ENCODE measurements around the gene TSHZ2.

The TSHZ2 gene

DNA sequence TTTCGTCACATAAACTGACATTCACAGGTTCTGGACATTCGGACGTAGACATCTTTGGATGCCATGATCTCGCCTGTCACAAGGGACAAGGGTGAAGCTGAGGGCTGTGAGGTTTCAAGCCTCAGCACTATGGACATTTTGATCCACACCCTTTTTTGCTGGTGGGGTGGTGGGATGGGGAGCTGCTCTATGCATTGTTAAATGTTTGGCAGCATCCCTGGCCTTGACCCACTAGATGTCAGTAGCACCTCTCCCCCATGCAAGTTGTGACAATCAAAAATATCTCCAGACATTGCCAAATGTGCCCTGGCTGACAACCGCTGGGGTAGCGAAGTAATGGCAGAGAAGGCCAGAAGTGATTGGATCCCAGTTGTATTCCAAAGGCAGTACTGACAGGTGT lies 229.4 kb downstream of the TSHZ2 start:
- DNase-seq (ENCODE audit: low spot score), result no peak

DNA sequence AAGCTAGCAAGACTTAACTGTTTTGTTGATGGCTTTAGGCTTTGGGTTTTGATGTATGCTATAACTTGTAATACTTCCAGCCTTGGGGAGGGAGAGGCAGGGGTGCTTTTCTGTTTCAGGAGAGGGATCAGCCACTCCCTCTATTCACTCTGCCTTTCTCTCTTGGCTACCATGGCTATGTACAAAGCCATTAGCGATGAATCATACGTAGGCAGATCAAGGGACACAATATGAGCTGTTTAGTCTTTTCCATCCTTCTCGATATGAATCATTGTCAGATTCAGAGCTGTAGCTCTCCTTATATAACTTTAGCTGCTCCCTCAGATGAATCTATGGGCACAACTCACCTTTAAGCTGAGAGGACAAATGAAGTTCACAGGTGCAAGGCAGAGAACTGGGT lies 230.6 kb downstream of the TSHZ2 start:
- DNase-seq (ENCODE audit: low spot score), result no peak

DNA sequence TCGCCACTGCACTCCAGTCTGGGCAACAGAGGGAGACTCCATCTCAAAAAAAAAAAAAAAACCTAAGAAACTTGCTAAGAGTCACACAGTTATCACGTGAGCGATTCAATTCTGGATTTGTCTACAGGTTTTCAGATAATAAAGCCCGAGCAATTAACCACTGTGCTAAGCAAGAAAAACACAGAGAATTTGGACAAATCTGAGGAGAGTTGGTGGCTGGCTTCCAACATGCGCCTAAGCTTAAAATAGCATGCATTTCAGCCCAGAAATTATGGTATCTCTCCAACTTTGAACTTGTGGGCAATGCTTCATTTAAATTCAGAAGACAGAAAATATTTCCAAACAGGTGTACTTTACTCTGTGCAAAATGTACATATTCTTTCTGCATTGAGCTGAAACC lies 232.9 kb downstream of the TSHZ2 start:
- no peak for DNase-seq (ENCODE audit: low spot score)

DNA sequence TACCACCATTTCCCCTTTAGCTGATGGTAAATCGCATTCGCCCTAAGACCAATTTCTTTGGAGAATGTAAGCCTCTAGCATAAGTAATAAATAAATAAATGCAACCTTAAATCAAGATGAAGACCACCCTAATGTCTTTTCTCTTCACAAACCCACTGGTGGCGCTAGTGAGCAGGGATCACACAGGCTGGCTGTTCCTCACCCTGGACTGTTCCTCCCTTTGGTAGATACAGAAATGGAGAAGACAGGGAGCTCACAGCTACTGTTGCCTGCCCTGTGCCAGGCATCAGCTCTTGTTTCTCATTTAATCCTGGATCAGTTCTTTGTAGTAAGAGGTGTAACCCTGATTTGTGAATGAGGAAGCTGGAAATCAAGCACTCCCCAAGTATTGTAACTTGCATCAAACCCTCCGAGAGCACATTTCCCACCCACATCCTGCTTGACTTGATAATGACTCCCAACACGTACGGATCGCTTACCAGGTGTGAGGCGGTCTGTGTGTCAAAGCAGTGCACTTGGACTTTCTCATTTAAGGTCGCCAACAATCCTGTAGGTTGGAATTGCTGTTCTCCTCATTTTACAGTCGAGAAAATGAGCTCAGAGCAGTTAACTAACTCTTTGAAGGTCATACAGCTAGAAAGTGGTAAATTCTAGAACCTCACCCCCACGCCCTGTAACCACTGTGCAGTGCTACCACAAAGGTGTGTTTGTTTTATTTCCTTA lies 236.1 kb downstream of the TSHZ2 start:
- no peak for DNase-seq (ENCODE audit: low spot score)

DNA sequence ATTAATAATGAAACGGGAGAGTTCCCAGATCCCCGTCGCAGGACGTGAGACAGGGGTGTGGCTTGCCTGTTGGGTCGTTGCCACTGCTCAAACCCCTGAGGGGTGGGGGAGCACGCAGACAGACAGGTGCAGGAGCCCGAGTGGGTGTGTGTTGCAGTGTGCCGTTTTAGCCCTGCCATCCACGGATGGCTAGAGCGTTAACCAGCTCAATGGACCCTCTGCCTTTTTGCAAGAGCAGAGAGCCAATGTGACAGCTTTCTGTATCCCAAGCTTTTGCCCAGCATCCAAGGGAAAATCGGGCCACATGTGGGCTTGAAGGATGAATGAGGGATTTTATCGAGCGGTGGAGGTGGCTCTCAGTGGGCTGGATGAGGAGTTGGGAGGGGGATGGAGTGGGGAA lies 237.9 kb downstream of the TSHZ2 start:
- no peak for DNase-seq (ENCODE audit: low spot score)

DNA sequence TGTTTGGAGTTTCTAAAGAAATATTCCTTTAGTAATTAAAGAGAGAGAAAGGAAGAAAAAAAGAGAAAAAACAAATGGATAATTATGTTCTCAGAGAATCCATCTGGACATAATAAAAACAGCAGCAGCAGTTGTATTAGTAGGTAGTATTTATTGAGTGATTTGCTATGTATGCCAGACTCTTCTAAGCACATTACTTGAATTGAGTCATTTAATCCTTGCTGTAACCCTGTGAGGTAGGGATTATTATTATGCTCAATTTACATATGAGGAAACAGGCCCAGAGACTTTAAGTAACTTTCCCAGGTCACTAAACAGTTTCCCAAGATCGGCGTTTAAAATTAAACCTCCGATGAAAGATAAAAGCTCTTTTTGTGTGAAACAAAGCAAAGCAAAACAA lies 238.8 kb downstream of the TSHZ2 start:
- no peak for DNase-seq (ENCODE audit: low spot score)

DNA sequence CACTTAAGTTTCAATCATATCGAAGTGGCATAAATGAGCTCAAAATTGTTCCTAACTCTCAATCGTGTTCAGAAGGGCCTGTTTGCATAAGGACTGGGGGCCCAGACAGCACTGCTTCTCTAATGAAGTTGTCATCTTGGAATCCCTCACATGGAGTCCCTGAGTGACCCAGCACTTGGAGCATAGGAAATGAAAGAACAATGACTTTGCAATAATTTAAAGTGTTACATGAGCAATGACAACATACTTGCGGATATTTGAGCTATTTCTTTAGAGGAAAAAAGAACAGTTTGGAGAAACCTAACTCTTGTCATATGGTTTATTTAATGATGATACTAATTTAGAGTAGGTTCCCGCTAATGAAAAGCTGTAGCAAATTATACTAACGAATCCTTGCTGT lies 239.9 kb downstream of the TSHZ2 start:
- DNase-seq (ENCODE audit: low spot score), result no peak

DNA sequence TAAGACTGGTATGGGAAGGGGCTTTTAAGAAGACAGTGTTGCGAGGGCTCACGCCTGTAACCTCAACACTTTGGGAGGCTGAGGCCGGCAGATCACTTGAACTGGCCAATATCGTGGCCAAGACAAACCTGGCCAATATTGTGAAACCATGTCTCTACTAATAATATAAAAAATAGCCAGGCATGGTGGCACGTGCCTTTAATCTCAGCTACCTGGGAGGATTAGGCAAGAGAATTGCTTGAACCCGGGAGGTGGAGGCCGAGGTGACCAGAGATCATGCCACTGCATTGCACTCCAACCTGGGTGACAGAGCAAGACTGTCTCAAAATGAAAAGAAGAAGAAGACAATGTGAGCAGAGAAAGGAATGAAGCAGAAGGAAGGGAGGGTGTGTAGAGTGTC lies 242.2 kb downstream of the TSHZ2 start:
- DNase-seq (ENCODE audit: low spot score), result no peak

DNA sequence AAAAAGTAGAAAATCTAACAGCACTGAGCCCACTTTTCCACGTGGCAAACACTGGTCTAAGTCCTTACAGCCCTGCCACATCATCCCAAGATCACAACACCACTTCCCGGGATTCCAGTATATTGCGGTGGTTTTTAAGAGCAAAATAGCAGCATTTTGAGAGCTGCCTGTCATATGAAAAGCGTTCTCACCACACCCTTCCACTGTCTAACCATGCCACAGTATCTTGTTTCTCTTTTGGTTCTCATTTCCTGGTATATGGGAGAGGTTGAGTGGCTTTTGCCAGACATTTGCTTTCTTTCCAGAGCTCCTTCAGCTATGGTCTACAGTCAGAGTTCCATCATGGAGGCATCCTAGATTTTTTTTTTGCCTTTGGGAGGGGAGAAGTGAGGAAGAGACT lies 243.0 kb downstream of the TSHZ2 start:
- no peak for DNase-seq (ENCODE audit: low spot score)

DNA sequence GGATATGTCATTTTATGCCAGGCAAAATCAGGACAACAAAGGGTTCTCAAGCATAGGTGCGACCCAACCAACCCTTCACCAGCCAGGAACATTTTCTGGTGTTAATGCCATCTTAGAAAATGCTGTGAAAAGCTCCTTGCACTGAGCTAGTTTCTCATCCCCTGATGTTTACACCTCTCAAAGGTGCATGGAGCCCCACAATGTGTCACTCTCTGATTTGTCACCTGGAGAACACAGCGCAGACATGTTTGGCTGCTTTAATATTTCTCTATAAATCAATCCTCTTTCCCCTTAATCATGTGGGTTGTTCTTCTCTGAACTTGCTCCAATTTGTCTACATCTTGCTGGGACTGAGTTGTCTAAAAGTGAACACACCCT lies 244.3 kb downstream of the TSHZ2 start:
- DNase-seq (ENCODE audit: low spot score), result no peak

DNA sequence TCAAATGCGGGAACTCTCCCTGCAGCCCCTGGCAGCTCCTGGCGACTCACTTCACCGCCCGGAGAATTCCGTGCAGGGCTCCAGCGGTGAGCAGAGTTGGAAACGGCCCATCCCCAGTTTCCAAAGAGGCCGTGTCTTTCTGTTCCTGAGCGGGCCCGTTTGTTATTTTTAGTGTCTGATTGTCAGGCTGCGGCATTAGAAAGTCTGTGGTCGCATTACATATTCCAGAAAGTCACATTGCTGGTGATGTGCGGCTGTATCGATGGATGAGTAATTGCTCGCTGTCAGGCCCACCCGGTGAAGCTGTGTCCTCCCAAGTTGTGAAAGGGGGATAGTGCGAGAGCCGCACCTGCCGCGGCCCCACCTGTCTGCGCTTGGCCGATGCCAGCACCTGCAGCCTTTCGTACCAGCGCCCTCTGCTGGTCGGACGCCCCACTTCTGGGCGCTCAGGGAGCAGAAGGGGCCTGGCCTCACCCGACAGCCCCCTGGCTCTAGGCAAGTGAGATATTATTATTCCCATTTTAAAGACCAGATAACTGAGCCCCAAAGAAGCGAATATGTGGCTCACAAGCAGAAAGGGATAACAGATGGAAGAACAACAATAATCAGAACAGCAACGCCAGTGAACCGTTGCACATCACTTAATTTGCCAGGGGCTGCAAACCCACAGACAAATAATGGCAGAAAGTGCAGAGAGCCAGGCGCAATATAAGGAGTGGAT lies 244.9 kb downstream of the TSHZ2 start:
- DNase-seq (ENCODE audit: low spot score), result peak; percentile 38

DNA sequence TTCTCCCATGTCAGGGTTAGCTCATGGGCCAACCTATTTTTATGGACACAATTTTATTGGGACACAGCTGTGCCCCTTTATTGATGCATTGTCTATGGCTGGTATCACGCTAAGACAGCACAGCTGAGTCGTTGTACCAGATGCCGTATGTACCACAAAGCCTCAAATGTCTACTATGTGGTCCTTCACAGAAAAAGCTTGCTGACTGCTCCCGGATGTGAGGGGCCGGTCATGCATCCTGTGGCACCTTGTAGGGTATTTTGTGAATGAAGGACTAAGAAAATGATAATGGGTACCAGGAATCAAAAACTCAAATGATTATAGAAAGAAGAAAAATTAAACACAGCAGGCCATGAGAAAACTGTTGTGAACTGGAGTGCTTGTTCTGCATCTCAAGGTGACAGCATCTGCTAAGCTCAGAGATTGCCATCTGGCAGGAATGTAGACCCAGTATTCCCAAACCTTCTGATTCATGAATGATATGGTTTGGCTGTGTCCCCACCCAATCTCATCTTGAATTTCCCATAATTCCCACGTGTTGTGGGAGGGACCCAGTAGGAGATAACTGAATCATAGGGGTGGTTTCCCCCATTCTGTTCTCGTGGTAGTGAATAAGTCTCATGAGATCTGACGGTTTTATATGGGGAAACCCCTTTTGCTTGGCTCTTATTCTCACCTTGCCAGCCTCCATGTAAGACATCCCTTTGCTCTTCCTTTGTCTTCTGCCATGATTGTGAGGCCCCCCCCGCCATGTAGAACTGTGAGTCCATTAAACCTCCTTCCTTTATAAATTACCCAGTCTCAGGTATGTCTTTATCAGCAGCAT lies 248.5 kb downstream of the TSHZ2 start:
- no peak for DNase-seq (ENCODE audit: low spot score)

DNA sequence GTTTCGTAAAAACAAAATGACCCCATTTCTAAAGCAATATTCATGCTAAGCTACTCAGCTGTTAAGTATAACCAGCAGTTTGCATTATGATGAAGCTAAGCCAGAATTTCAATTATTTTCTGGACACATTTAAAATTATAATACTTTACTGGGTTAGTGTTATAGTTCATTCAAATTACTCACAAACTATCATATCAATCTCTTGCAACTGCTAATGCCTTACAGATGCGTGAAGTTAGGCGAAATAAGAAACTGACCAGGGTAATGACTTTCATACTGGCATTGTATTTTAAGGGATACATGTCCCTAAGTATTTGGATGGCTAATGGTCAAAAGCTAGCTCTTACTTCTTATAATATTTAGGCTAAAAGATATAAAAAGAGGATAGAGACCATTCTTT lies 249.6 kb downstream of the TSHZ2 start:
- DNase-seq (ENCODE audit: low spot score), result no peak

DNA sequence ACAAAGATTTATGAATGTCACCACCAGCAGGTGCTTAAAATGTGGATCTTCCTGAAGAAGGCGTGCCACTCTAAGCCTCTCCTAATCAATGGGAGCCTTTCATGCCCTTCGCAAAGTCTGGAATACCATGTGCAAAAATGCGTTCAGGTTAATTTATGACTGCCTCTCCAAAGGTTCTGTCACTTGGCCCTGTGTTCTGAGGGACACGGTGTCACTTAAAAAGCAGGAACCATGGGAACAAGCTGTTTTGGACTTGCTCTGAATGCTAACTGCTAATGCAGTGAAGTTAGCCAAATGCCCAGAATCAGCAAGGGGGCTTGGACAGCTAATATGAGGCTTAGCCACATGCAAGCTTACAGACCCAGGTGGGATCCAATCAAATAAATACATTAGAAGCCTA lies 250.3 kb downstream of the TSHZ2 start:
- no peak for DNase-seq (ENCODE audit: low spot score)

DNA sequence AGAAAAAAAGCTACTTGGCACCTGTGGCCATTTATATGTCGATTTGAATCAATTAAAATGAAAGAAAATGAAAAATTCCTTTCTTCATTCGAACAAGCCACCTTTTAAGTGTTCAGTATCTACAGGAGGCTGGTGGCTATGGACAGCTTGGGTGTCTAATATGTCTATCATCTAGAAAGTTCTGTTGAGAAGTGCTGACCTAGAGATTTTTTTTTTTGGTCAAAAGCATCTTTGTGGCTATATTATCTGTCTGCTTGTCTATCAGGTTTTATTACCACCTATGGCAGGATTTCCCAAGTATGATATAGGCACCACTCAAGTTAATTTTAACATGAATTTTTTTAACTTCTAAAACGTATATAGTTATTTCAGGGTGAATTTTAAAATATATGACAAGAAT lies 250.8 kb downstream of the TSHZ2 start:
- no peak for DNase-seq (ENCODE audit: low spot score)

DNA sequence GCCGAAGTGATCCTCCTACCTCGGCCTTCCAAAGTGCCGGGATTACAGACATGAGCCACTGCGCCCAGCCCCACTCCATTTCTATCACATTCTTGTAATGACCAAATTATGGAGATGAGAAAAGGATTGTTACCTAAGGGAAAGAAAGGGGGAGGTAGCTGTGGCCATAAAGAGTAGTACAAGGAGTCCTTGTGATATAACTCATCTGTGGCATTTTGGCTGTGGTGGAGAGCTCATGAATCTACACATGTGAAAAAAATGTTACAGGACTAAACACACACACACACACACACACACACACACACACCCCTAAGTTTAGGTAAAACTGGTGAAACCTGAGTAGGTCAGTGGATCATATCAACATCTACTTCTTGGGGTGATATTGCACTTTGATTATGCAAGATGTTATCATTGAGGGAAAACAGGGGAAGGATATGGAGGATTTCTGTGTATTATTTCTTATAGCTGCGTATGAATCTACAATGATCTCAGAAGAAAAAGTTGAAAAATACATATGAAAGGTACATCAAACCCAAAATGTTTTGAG lies 251.5 kb downstream of the TSHZ2 start:
- DNase-seq (ENCODE audit: low spot score), result no peak

DNA sequence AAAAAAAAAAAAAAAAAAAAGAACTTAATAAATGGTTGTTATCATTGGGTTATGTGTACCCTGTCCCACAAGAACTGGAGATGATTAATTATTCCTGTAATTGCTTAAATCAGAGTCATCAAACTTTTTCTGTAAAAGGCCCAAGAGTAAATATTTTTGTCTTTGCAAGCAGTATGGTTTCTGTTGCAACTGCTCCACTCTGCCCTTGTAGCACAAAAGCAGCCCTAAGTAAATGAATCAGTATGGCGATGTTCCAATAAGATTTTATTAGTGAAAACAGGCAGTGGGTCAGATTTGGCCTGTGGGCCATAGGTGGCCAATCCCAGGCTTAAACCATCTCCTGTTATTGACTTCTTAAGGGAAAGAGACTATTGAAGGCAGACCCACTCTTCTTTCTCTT lies 252.7 kb downstream of the TSHZ2 start:
- no peak for DNase-seq (ENCODE audit: low spot score)

DNA sequence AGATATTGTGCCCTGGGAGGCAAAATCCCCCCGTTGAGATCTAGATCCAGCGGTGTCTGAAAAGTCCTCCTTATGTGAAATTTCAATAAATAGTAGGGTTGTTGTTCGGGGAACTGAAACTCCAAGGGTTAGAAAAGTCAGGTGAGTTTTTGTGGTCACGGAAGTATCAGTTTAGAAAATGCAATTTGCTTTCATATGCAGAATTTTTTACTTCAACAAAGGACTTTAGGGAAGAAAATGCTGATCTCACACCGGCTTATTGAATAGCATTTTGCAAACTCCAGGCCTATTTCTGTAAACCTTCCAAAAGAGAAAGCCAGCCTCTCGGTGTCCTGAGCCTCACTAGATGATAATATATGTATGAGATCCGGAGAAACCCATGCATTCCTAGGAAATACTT lies 254.7 kb downstream of the TSHZ2 start:
- DNase-seq (ENCODE audit: low spot score), result no peak

DNA sequence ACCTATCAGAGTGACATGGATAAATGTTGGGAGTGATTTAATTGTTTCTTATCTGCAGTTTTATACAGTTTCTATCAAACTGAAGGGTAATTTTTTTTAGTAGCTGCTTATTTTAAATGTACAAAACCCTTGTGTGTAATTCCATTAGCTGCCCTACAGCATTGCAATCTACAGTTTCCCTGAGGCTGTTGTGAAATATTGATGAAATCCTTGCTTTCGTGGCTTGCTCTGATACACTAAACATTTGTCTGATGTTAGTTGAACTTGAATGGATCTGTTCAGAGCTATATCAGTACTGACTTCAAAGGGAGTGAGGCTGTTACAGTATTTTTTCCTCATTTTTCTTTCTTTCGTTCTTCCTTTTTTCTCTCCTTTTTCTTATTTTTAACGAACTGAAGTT lies 255.4 kb downstream of the TSHZ2 start:
- DNase-seq (ENCODE audit: low spot score), result no peak

DNA sequence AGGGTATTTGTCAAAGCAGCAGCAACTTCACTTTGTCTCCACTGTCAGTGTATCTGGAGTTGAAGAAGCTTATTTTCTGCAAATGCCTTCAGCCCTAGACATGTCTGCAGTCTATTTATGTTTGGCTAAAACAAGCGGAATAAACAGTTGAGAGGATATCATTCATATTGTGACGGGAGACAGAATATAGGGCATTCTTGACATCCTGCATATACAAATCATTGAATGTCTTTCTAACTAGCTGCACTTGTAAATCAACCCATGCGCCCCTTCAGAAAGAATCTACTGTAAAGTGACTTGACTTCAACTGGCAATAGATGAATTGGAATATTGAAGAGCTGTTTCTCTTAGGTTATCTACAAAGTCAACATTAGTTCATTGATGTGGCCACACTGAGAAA lies 258.9 kb downstream of the TSHZ2 start:
- no peak for DNase-seq (ENCODE audit: low spot score)

DNA sequence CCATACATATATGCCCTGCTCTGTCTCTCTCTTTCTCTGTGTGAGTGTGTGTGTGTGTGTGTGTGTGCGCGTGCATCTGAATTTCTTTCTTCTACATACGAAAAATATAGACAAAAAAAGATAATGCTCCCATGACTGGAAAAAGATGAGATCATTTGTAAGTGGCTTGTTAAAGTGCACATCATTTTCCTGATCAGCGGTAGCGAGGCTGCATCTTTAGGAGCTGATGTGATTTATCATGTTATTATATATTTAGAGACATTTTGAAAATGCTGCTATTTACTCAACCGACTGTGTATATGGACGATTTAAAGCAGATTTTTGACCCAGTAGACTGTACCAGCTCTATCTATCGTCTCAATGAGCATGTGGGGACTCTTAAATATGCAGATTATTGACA lies 265.3 kb downstream of the TSHZ2 start:
- DNase-seq (ENCODE audit: low spot score), result no peak

DNA sequence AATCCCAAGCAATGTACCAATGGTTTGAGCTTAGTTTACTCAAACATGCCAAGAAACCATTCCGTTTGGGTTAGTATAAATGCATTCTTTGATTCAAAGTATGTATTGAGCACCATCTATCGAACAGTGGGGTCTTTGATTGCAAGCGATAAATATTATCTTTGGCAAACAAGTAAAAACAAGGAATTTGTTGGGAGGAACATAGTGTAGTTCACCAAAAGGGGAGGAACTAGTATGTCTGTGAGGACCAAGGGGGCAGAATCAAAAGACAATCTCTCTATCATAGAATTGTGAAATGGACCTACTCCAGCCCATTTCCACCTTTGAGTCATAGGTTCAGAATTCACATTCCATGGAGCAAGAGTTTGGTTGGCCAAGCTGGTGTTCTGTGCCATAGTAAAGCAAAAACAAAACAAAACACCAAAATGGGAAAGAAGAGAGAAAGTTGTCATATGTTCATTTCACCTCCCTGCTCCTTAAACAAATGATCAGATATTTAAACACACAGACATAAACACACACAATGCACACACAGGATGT lies 266.0 kb downstream of the TSHZ2 start:
- DNase-seq (ENCODE audit: low spot score), result no peak

DNA sequence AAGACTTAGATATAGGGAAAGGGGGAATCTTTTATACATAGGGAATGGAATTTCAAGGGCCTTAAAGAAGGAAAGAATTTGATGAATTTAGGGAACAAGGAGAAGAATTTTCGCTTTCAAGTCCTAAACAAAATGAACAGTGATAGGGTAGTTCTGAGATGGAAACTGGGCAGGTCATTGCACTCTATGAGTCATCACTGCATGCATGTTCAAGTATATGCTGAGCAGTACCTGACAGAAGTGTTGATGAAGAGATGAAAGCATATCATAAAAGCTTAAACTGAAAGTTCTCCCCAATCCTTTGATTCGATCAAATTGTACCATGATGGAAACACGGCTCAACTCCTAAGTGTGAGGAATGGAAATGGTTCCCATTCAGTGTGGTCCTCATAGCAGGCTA lies 271.0 kb downstream of the TSHZ2 start:
- DNase-seq (ENCODE audit: low spot score), result no peak

Measured in AG08396 (cell line).